Erythroblast (primary cell): ENCODE data around the gene NOXA1.

ENCODE experiments used
- GATA1 ChIP-seq: IDR thresholded peaks from 2 replicates; pipeline ENCODE4 v1.6.1; 2011; ENCODE audit warnings: low read depth, mild to moderate bottlenecking, control low read depth, low read length, moderate library complexity
- POLR2A ChIP-seq: IDR thresholded peaks from 2 replicates; pipeline ENCODE4 v1.6.1; 2011; ENCODE audit warnings: mild to moderate bottlenecking, low read length

DNA sequence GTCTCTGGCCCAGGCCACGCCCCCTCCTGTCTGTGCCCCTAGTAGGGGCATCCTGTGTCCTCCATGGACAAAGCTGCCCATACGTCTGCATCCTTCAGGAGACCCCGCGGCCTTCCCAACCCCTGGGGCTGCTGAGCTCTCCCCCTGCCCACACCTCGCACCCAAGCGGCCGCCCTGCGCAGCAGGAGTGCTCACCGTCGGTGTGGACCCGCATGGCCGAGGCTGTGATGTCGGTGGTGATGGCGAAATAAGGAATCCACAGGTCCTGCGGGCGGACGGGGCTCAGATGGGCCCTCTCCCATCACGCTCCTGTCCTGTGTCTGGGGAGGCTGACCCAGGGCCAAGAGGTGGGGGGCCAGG, 40.7 kb downstream of the NOXA1 start:
- TF ChIP-seq POLR2A, result no peak
- no peak for TF ChIP-seq GATA1
